PC-3 (cell line): ENCODE data around the gene XRCC6.

Source experiments
- CTCF ChIP-seq: fragments of 300-600 bp; sonication (generic); conservative IDR thresholded peaks from 2 replicates; pipeline ENCODE4 v1.5.1; 2017; ENCODE audit warnings: antibody characterized with exemption, low read depth, mild to moderate bottlenecking, low read length
- EZH2 ChIP-seq: fragments of 300-600 bp; sonication (generic); IDR thresholded peaks from one replicate; pipeline ENCODE4 v1.6.1; 2017; ENCODE audit warnings: antibody characterized with exemption, mild to moderate bottlenecking, low read length; ENCODE audit not compliant: unreplicated experiment
- EZH2phosphoT487 ChIP-seq: fragments of 300-600 bp; sonication (generic); IDR thresholded peaks from 2 replicates; pipeline ENCODE4 v1.6.1; 2018; ENCODE audit warnings: mild to moderate bottlenecking, antibody characterized with exemption, low read length, borderline replicate concordance

DNA sequence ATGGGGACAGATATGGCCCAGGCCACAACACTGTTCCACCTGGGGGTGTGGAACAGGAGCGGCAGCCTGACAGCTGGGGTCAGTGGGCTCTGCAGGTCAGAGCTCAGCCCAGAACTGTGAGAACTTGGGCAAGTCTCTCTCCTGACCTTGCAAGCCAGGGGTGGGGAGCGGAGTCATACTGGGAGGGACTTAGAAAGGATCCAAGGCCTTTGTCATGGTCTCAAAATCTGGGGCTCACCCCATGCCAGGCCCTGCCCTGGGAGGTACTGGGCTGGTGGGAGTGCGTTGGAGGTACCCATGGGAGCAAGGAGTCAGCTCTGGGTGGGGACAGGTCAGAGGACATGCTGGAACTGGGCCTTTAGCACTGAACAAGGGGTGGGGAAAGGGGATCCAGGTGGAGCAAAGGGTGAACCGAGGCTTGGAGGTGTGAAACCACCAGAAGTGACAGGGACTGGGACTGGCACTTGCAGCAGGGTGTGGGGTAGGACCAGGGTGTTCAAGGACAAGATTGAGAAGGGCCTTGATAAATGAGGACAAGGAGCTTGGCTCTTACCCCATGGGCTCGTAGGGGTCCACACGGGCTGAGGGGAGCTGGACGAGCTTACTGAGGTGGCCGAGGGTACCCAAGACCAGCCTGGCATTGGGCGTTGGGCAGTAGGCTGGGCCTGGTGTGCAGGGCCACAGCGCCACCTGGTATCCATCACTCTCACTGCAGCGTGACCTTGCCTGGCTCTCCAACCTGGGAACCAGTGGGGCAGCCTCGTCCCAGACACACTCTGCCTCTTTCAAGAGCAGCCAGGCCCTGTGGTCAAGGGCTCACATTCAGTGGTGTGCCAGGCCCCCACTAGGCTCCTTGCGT is 24.1 kb upstream of the XRCC6 start:
- peak; percentile 69 for TF ChIP-seq CTCF
- TF ChIP-seq EZH2, result no peak
- TF ChIP-seq EZH2phosphoT487, result no peak
